ENCODE measurements around the gene FBXL16. TPM values are rescaled to one million over a fixed set of nuclear protein-coding genes. Genes with fewer than 3 reads are reported as not detected.

FBXL16 gene
- total RNA-seq, 3 donors from 2014 or later = 2.6 to 4.2 TPM; not detected in 1

GRCh38 chr16:654034-654433 is 51.6 kb downstream of the FBXL16 start:
- Histone ChIP-seq H3K27ac (no peak overlapping the region), H3K36me3 (no peaks in the 10 kb centered on the region), H3K27me3 (no peaks in the 10 kb centered on the region), H3K9me3 (no peaks in the 10 kb centered on the region), H3K4me3 (no peak overlapping the region), H3K4me1 (peaks cover 8 to 9% of the 10 kb centered on the region in 2 donors)
- intact Hi-C loops (cut with DNase I; ENCODE audit: low total_unique reads) = no loop called here
- no peak for TF ChIP-seq POLR2AphosphoS5 (IDR thresholded peaks at IDR 0.05)
- DNase-seq (ENCODE audit: low spot score in 2 of 2) = no peak

GRCh38 chr16:652454-653305 is 52.9 kb downstream of the FBXL16 start:
- H3K36me3 ChIP-seq = no peaks in the 10 kb centered on the region
- no peak for TF ChIP-seq POLR2AphosphoS5 (IDR thresholded peaks at IDR 0.05)
- TF ChIP-seq CTCF (IDR thresholded peaks at IDR 0.05) = no peak
- TF ChIP-seq POLR2A (IDR thresholded peaks at IDR 0.05) = no peak

GRCh38 chr16:651844-652243 is 53.8 kb downstream of the FBXL16 start:
- TF ChIP-seq POLR2A (IDR thresholded peaks at IDR 0.05) = no peak
- no peak for TF ChIP-seq POLR2AphosphoS5 (IDR thresholded peaks at IDR 0.05)
- no peak for TF ChIP-seq CTCF (IDR thresholded peaks at IDR 0.05)
- Histone ChIP-seq H3K36me3 (no peaks in the 10 kb centered on the region), H3K27ac (no peak overlapping the region), H3K4me1 (peaks cover 12 to 26% of the 10 kb centered on the region in 2 donors), H3K27me3 (no peaks in the 10 kb centered on the region), H3K9me3 (no peaks in the 10 kb centered on the region), H3K4me3 (no peak overlapping the region)
- intact Hi-C loops (cut with DNase I; ENCODE audit: low total_unique reads) = no loop called here
- no peak for DNase-seq (ENCODE audit: low spot score in 2 of 2)

More at GRCh38 chr16:652454-653305, 52.9 kb downstream of the FBXL16 start:
- Histone ChIP-seq H3K27ac (no peak overlapping the region), H3K27me3 (no peaks in the 10 kb centered on the region), H3K9me3 (no peaks in the 10 kb centered on the region), H3K4me3 (no peak overlapping the region), H3K4me1 (peaks cover 12 to 18% of the 10 kb centered on the region in 2 donors)
- no peak for DNase-seq (ENCODE audit: low spot score in 2 of 2)
- intact Hi-C loops (cut with DNase I; ENCODE audit: low total_unique reads) = no loop called here

GRCh38 chr16:649631-650030 is 56.0 kb downstream of the FBXL16 start:
- H3K4me1 ChIP-seq = peaks cover 12 to 32% of the 10 kb centered on the region in 2 donors
- peak overlapping the region; percentile 89 to 94 for H3K27ac ChIP-seq
- H3K4me3 ChIP-seq = peak overlapping the region; percentile 68 to 85 (median 80)
- no peaks in the 10 kb centered on the region for H3K9me3 ChIP-seq
- DNase-seq (ENCODE audit: low spot score in 2 of 2) = no peak
- intact Hi-C loops (cut with DNase I; ENCODE audit: low total_unique reads) = no loop called here
- H3K36me3 ChIP-seq = no peaks in the 10 kb centered on the region
- TF ChIP-seq CTCF (IDR thresholded peaks at IDR 0.05) = no peak
- no peak for TF ChIP-seq POLR2AphosphoS5 (IDR thresholded peaks at IDR 0.05)
- TF ChIP-seq POLR2A (IDR thresholded peaks at IDR 0.05) = no peak
- H3K27me3 ChIP-seq = no peaks in the 10 kb centered on the region

- Histone ChIP-seq H3K9me3 (no peaks in the 10 kb centered on the region), H3K4me1 (peaks cover 12 to 32% of the 10 kb centered on the region in 2 donors), H3K36me3 (no peaks in the 10 kb centered on the region), H3K27ac (peak within 1 kb of the TSS; percentile 89 to 94), H3K4me3 (peak within 1 kb of the TSS; percentile 68 to 85 (median 80)), H3K27me3 (no peaks in the 10 kb centered on the region)
- peak; percentile 85 to 91 for DNase-seq (ENCODE audit: low spot score in 2 of 2)
- intact Hi-C loops (cut with DNase I; ENCODE audit: low total_unique reads) = no loop called here
- peak; percentile 83 to 88 (median 86) for TF ChIP-seq POLR2AphosphoS5 (IDR thresholded peaks at IDR 0.05)
- TF ChIP-seq POLR2A (IDR thresholded peaks at IDR 0.05) = peak; percentile 34
- no peak for TF ChIP-seq CTCF (IDR thresholded peaks at IDR 0.05)
Measured at GRCh38 chr16:648781-649589, 56.6 kb downstream of the FBXL16 start, which contains the start of gene WDR90. Gene WDR90, plus strand, starts transcription at chr16:649365. Its CDS starts 52 bp downstream, at chr16:649417.

All from breast epithelium (tissue), 4 donors.